GM21619 (cell line): ENCODE results near the gene DOCK1.

ENCODE experiments used
- ATAC-seq: cut with Tn5 transposase; IDR thresholded peaks from one replicate; pipeline ENCODE4 v1.9.1; 2021; ENCODE audit not compliant: unreplicated experiment

DOCK1 gene

GRCh38 chr10:127198307-127198706, 293.1 kb downstream of the DOCK1 start:
- ATAC-seq, result no peak

GRCh38 chr10:127198721-127199120, 293.5 kb downstream of the DOCK1 start:
- no peak for ATAC-seq

GRCh38 chr10:127200646-127201045, 295.4 kb downstream of the DOCK1 start:
- ATAC-seq, result no peak

- ATAC-seq, result no peak
Measured at GRCh38 chr10:127203067-127203466, 297.8 kb downstream of the DOCK1 start.

- no peak for ATAC-seq
Measured at GRCh38 chr10:127207081-127207480, 301.9 kb downstream of the DOCK1 start.

- no peak for ATAC-seq
Measured at GRCh38 chr10:127210936-127211466, 305.8 kb downstream of the DOCK1 start.

GRCh38 chr10:127215866-127216265, 310.6 kb downstream of the DOCK1 start:
- ATAC-seq, result no peak

- no peak for ATAC-seq
Measured at GRCh38 chr10:127216274-127216673, 311.0 kb downstream of the DOCK1 start.

- ATAC-seq, result no peak
Measured at GRCh38 chr10:127216786-127217185, 311.6 kb downstream of the DOCK1 start.

GRCh38 chr10:127218658-127219057, 313.4 kb downstream of the DOCK1 start:
- no peak for ATAC-seq

- ATAC-seq, result no peak
Measured at GRCh38 chr10:127221281-127221680, 316.1 kb downstream of the DOCK1 start.

GRCh38 chr10:127227027-127227426, 321.8 kb downstream of the DOCK1 start:
- ATAC-seq, result no peak

GRCh38 chr10:127227663-127228062, 322.4 kb downstream of the DOCK1 start:
- ATAC-seq, result no peak

GRCh38 chr10:127228195-127228787, 323.1 kb downstream of the DOCK1 start:
- ATAC-seq, result no peak

- no peak for ATAC-seq
Measured at GRCh38 chr10:127234306-127234800, 329.1 kb downstream of the DOCK1 start.

GRCh38 chr10:127236266-127236665, 331.0 kb downstream of the DOCK1 start:
- no peak for ATAC-seq

GRCh38 chr10:127242914-127243313, 337.7 kb downstream of the DOCK1 start:
- no peak for ATAC-seq

- ATAC-seq, result no peak
Measured at GRCh38 chr10:127243490-127244272, 338.5 kb downstream of the DOCK1 start.

- ATAC-seq, result no peak
Measured at GRCh38 chr10:127245456-127245855, 340.2 kb downstream of the DOCK1 start.

GRCh38 chr10:127250031-127250430, 344.8 kb downstream of the DOCK1 start:
- ATAC-seq, result no peak

- no peak for ATAC-seq
Measured at GRCh38 chr10:127252818-127253217, 347.6 kb downstream of the DOCK1 start.

- no peak for ATAC-seq
Measured at GRCh38 chr10:127254276-127254675, 349.0 kb downstream of the DOCK1 start.
